Measurements from ENCODE around the gene TEX54.
"Not testable (repeated sequence)": the region's sequence is repeated elsewhere in the genome, so short reads cannot be mapped to it uniquely, and the experiment has no call there.

The TEX54 gene

GRCh38 chr11:62842171-62842741, 9.6 kb upstream of the TEX54 start:
- H3K27ac ChIP-seq (ENCODE audit: low read length): peak overlapping the region; percentile 97
- H3K4me3 ChIP-seq (ENCODE audit: low read depth in 1 of 2, low read length in 2 of 2): peak overlapping the region; percentile 61 to 99
- no peaks in the 10 kb centered on the region for H3K9me3 ChIP-seq (ENCODE audit: control insufficient read depth in 1 of 2, low read length in 2 of 2)
- H3K27me3 ChIP-seq (ENCODE audit: low read depth, low read length): no peaks in the 10 kb centered on the region
- H3K4me1 ChIP-seq (ENCODE audit: control insufficient read depth in 1 of 2, insufficient read depth in 2 of 2, low read length in 2 of 2): peaks cover 3 to 9% of the 10 kb centered on the region in 2 donors
- peaks cover 0 to 5% of the 10 kb centered on the region in 2 donors for H3K36me3 ChIP-seq (ENCODE audit: control insufficient read depth in 1 of 2, insufficient read depth in 2 of 2, low read length in 2 of 2)

GRCh38 chr11:62841361-62842170, 8.9 kb upstream of the TEX54 start:
- Histone ChIP-seq H3K4me3 (ENCODE audit: low read depth in 1 of 2, low read length in 2 of 2) (peak overlapping the region; percentile 61 to 99), H3K9me3 (ENCODE audit: control insufficient read depth in 1 of 2, low read length in 2 of 2) (no peaks in the 10 kb centered on the region), H3K27ac (ENCODE audit: low read length) (peak overlapping the region; percentile 97), H3K4me1 (ENCODE audit: control insufficient read depth in 1 of 2, insufficient read depth in 2 of 2, low read length in 2 of 2) (peaks cover 3 to 9% of the 10 kb centered on the region in 2 donors), H3K36me3 (ENCODE audit: control insufficient read depth in 1 of 2, insufficient read depth in 2 of 2, low read length in 2 of 2) (peaks cover 0 to 5% of the 10 kb centered on the region in 2 donors), H3K27me3 (ENCODE audit: low read depth, low read length) (no peaks in the 10 kb centered on the region)

- H3K27ac ChIP-seq (ENCODE audit: low read length): peak overlapping the region; percentile 97
- peak overlapping the region; percentile 89 to 99 for H3K4me3 ChIP-seq (ENCODE audit: low read depth in 1 of 2, low read length in 2 of 2)
- H3K4me1 ChIP-seq (ENCODE audit: control insufficient read depth in 1 of 2, insufficient read depth in 2 of 2, low read length in 2 of 2); H3K9me3 ChIP-seq (ENCODE audit: control insufficient read depth in 1 of 2, low read length in 2 of 2); H3K27me3 ChIP-seq (ENCODE audit: low read depth, low read length): not testable (repeated sequence)
- peaks cover under 1 to 12% of the 10 kb centered on the region in 2 donors for H3K36me3 ChIP-seq (ENCODE audit: control insufficient read depth in 1 of 2, insufficient read depth in 2 of 2, low read length in 2 of 2)
Observed at GRCh38 chr11:62840721-62841360, 8.2 kb upstream of the TEX54 start.

GRCh38 chr11:62839050-62839945, 6.7 kb upstream of the TEX54 start, which contains the start of gene WDR74:
Gene WDR74 (minus strand): TSS chr11:62839590. CDS start chr11:62839570, 20 bp downstream.
- H3K4me1 ChIP-seq (ENCODE audit: control insufficient read depth in 1 of 2, insufficient read depth in 2 of 2, low read length in 2 of 2): peaks cover 3 to 9% of the 10 kb centered on the region in 2 donors
- H3K27ac ChIP-seq (ENCODE audit: low read length): peak within 1 kb of the TSS; percentile 97
- H3K36me3 ChIP-seq (ENCODE audit: control insufficient read depth in 1 of 2, insufficient read depth in 2 of 2, low read length in 2 of 2): peaks cover 15 to 28% of the 10 kb centered on the region in 2 donors
- H3K4me3 ChIP-seq (ENCODE audit: low read depth in 1 of 2, low read length in 2 of 2): peak within 1 kb of the TSS; percentile 89 to 99
- H3K9me3 ChIP-seq (ENCODE audit: control insufficient read depth in 1 of 2, low read length in 2 of 2): no peaks in the 10 kb centered on the region
- no peaks in the 10 kb centered on the region for H3K27me3 ChIP-seq (ENCODE audit: low read depth, low read length)

- no peak overlapping the region for H3K27ac ChIP-seq (ENCODE audit: low read length)
- peaks cover 15 to 31% of the 10 kb centered on the region in 2 donors for H3K36me3 ChIP-seq (ENCODE audit: control insufficient read depth in 1 of 2, insufficient read depth in 2 of 2, low read length in 2 of 2)
- no peaks in the 10 kb centered on the region for H3K9me3 ChIP-seq (ENCODE audit: control insufficient read depth in 1 of 2, low read length in 2 of 2)
- no peak overlapping the region for H3K4me3 ChIP-seq (ENCODE audit: low read depth in 1 of 2, low read length in 2 of 2)
- peaks cover 8 to 31% of the 10 kb centered on the region in 2 donors for H3K4me1 ChIP-seq (ENCODE audit: control insufficient read depth in 1 of 2, insufficient read depth in 2 of 2, low read length in 2 of 2)
- H3K27me3 ChIP-seq (ENCODE audit: low read depth, low read length): no peaks in the 10 kb centered on the region
Observed at GRCh38 chr11:62835336-62835735, 2.7 kb upstream of the TEX54 start.

- H3K9me3 ChIP-seq (ENCODE audit: control insufficient read depth in 1 of 2, low read length in 2 of 2): no peaks in the 10 kb centered on the region
- peak within 1 kb of the TSS; percentile 90 to 94 for H3K4me3 ChIP-seq (ENCODE audit: low read depth in 1 of 2, low read length in 2 of 2)
- H3K36me3 ChIP-seq (ENCODE audit: control insufficient read depth in 1 of 2, insufficient read depth in 2 of 2, low read length in 2 of 2): peaks cover 26 to 35% of the 10 kb centered on the region in 2 donors
- H3K27ac ChIP-seq (ENCODE audit: low read length): peak within 1 kb of the TSS; percentile 97
- no peaks in the 10 kb centered on the region for H3K27me3 ChIP-seq (ENCODE audit: low read depth, low read length)
- H3K4me1 ChIP-seq (ENCODE audit: control insufficient read depth in 1 of 2, insufficient read depth in 2 of 2, low read length in 2 of 2): peaks cover 8 to 37% of the 10 kb centered on the region in 2 donors
Observed at GRCh38 chr11:62831520-62832335, 913 bp downstream of the TEX54 start, which contains the start of gene STX5. Gene STX5 (minus strand): TSS chr11:62832051. CDS start chr11:62831243, 808 bp downstream.

- peaks cover 26 to 31% of the 10 kb centered on the region in 2 donors for H3K36me3 ChIP-seq (ENCODE audit: control insufficient read depth in 1 of 2, insufficient read depth in 2 of 2, low read length in 2 of 2)
- no peaks in the 10 kb centered on the region for H3K27me3 ChIP-seq (ENCODE audit: low read depth, low read length)
- no peaks in the 10 kb centered on the region for H3K9me3 ChIP-seq (ENCODE audit: control insufficient read depth in 1 of 2, low read length in 2 of 2)
- H3K4me3 ChIP-seq (ENCODE audit: low read depth in 1 of 2, low read length in 2 of 2): peak overlapping the region; percentile 90 to 94
- H3K27ac ChIP-seq (ENCODE audit: low read length): peak overlapping the region; percentile 97
- peaks cover 8 to 37% of the 10 kb centered on the region in 2 donors for H3K4me1 ChIP-seq (ENCODE audit: control insufficient read depth in 1 of 2, insufficient read depth in 2 of 2, low read length in 2 of 2)
Observed at GRCh38 chr11:62830904-62831519, 1.6 kb downstream of the TEX54 start.

- Histone ChIP-seq H3K4me1 (ENCODE audit: control insufficient read depth in 1 of 2, insufficient read depth in 2 of 2, low read length in 2 of 2) (peaks cover 8 to 28% of the 10 kb centered on the region in 2 donors), H3K36me3 (ENCODE audit: control insufficient read depth in 1 of 2, insufficient read depth in 2 of 2, low read length in 2 of 2) (peaks cover 34 to 42% of the 10 kb centered on the region in 2 donors)
- not testable (repeated sequence) for H3K4me3 ChIP-seq (ENCODE audit: low read depth in 1 of 2, low read length in 2 of 2); H3K9me3 ChIP-seq (ENCODE audit: control insufficient read depth in 1 of 2, low read length in 2 of 2); H3K27ac ChIP-seq (ENCODE audit: low read length); H3K27me3 ChIP-seq (ENCODE audit: low read depth, low read length)
Observed at GRCh38 chr11:62828130-62828529, 4.5 kb downstream of the TEX54 start.

GRCh38 chr11:62823677-62824076, 9.0 kb downstream of the TEX54 start:
- H3K27me3 ChIP-seq (ENCODE audit: low read depth, low read length): no peaks in the 10 kb centered on the region
- no peak overlapping the region for H3K4me3 ChIP-seq (ENCODE audit: low read depth in 1 of 2, low read length in 2 of 2)
- peaks cover 42 to 74% of the 10 kb centered on the region in 2 donors for H3K36me3 ChIP-seq (ENCODE audit: control insufficient read depth in 1 of 2, insufficient read depth in 2 of 2, low read length in 2 of 2)
- H3K27ac ChIP-seq (ENCODE audit: low read length): no peak overlapping the region
- H3K4me1 ChIP-seq (ENCODE audit: control insufficient read depth in 1 of 2, insufficient read depth in 2 of 2, low read length in 2 of 2): peaks cover 0 to 1% of the 10 kb centered on the region in 2 donors
- H3K9me3 ChIP-seq (ENCODE audit: control insufficient read depth in 1 of 2, low read length in 2 of 2): no peaks in the 10 kb centered on the region

- no peaks in the 10 kb centered on the region for H3K9me3 ChIP-seq (ENCODE audit: control insufficient read depth in 1 of 2, low read length in 2 of 2)
- no peak overlapping the region for H3K27ac ChIP-seq (ENCODE audit: low read length)
- peaks cover 5 to 48% of the 10 kb centered on the region in 2 donors for H3K36me3 ChIP-seq (ENCODE audit: control insufficient read depth in 1 of 2, insufficient read depth in 2 of 2, low read length in 2 of 2)
- no peak overlapping the region for H3K4me3 ChIP-seq (ENCODE audit: low read depth in 1 of 2, low read length in 2 of 2)
- no peaks in the 10 kb centered on the region for H3K4me1 ChIP-seq (ENCODE audit: control insufficient read depth in 1 of 2, insufficient read depth in 2 of 2, low read length in 2 of 2)
- H3K27me3 ChIP-seq (ENCODE audit: low read depth, low read length): no peaks in the 10 kb centered on the region
Observed at GRCh38 chr11:62817129-62817528, 15.5 kb downstream of the TEX54 start.
